PFSK-1 (cell line): ENCODE results near the gene PROM2.

Experiments
- FOXP2 ChIP-seq: optimal IDR thresholded peaks from 2 replicates; pipeline ENCODE3; 2011; ENCODE audit warnings: borderline replicate concordance, control low read depth, inconsistent platforms; ENCODE audit not compliant: insufficient read depth; ENCODE audit errors: extremely low read length, extremely low read depth
- POLR2AphosphoS5 ChIP-seq: IDR thresholded peaks from 2 replicates; pipeline ENCODE4 v1.6.1; 2012; ENCODE audit warnings: low read depth, mild to moderate bottlenecking, control low read depth, low read length, moderate library complexity
- REST ChIP-seq, 2 experiments: IDR thresholded peaks; 2 replicates each; pipeline versions ENCODE4 v1.6.1 to v1.8.0; 2011 to 2012; ENCODE audit warnings: low read depth in 2 of 2, low read length in 2 of 2, control low read depth in 1 of 2, inconsistent platforms in 1 of 2, mild to moderate bottlenecking in 1 of 2, moderate library complexity in 1 of 2; ENCODE audit not compliant: insufficient read depth in 1 of 2
- SIN3A ChIP-seq: IDR thresholded peaks from 2 replicates; pipeline ENCODE4 v1.6.1; 2012; ENCODE audit warnings: mild to moderate bottlenecking, low read length, moderate library complexity, borderline replicate concordance; ENCODE audit not compliant: insufficient read depth
- TAF1 ChIP-seq: IDR thresholded peaks from 2 replicates; pipeline ENCODE4 v1.6.1; 2012; ENCODE audit warnings: low read length, control low read depth, borderline replicate concordance; ENCODE audit not compliant: insufficient read depth

DNA sequence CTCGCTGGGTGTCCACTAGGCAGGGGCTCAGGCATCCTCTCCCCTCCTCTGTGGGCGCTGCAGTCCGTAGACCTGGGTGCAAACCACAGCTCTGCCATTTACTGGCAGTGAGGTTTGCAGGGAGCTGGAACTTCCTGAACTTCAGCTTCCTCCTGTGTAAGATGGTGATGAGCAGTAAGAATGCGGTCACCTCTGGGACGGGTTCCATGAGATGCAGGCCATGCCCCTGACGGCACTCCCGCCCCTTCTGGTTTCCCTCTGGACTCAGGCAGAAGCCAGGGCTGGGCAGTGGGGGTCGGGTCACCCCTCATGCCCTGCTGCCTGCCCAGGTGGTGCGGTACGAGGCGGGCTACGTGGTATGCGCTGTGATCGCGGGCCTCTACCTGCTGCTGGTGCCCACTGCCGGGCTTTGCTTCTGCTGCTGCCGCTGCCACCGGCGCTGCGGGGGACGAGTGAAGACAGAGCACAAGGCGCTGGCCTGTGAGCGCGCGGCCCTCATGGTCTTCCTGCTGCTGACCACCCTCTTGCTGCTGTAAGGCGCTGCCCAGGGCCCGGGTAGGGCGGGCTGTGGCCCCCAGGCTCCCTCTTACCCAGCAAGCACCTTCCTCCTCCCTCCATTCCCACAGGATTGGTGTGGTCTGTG is 1.5 kb downstream of the PROM2 start:
- TF ChIP-seq POLR2AphosphoS5 (no peak), REST (IDR thresholded peaks at IDR 0.05; ENCODE audit: insufficient read depth in 1 of 2, low read depth in 2 of 2, low read length in 2 of 2) (no peak), SIN3A (no peak), TAF1 (no peak), FOXP2 (no peak)
